ENCODE results near the gene SOD1. TPM values are rescaled to one million over a fixed set of nuclear protein-coding genes. Genes with fewer than 3 reads are reported as not detected.

SOD1 gene
- total and polyA plus RNA-seq, 2 of the 13 experiments (the other 11 are each of a cell fraction or from before 2014, with no cell fraction given), result 317 to 537 TPM

DNA sequence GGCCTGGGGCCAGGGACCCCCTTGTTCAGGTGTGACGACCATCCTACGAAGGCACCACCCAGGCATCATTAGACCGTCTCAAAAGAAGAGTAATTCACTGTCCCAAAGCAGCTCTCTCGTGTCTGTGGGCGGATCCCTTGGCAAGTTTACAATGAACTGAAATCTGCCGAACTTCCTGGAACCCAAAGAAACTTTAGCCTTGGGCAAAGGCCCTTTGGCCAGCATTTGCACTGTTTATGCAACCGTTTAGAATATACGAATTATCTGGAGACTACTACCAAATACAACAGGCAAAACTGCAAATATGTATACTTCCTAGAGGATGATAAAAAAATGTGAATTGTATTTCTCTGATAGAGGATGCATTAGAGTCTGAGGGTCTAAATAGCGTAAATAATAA lies 1.4 kb upstream of the SOD1 start:
- ChIA-PET POLR2A (no interaction called here), CTCF (ENCODE audit: low intra/inter-chr PET ratio, low total read pairs) (no interaction called here)
- in situ Hi-C loops (cut with HindIII; ENCODE audit: extremely low pct_ligation_motif_present, low pct_unique_long_range_greater_than_20kb) (no loop called here), intact Hi-C loops (cut with micrococcal nuclease; ENCODE audit: unreplicated experiment) (no loop called here)
- 30% methylated on average over 7 of the region's 9 CpGs for WGBS (ENCODE audit: low lambda C conversion rate)
- no peaks in the 10 kb centered on the region for H3K27me3 ChIP-seq (ENCODE audit: control insufficient read depth in 1 of 2, insufficient read depth in 2 of 2, low read length in 2 of 2)
- peaks cover 0 to 8% of the 10 kb centered on the region in 2 experiments; a peak in 1 of 5 replicates for H3K36me3 ChIP-seq (replicated peaks in 1 of 2; ENCODE audit: control insufficient read depth in 1 of 2, insufficient read depth in 2 of 2, low read length in 2 of 2)
- ATAC-seq (peak; percentile 21), DNase-seq (ENCODE audit: low spot score) (peak; percentile 62), FAIRE-seq (peak; percentile 79)
- peaks cover 22% of the 10 kb centered on the region for H4K20me1 ChIP-seq (ENCODE audit: insufficient read depth, low read length)
- peak overlapping the region; percentile 81 for H3K4me2 ChIP-seq (ENCODE audit: low read depth, low read length)
- peak overlapping the region; percentile 83 for H3K27ac ChIP-seq (ENCODE audit: extremely low read length, insufficient read depth, low read length)
- no peak overlapping the region for H2AFZ ChIP-seq (ENCODE audit: low read length)
- peak overlapping the region in 2 of 3 experiments; percentile 16 to 91; a peak in 1 of 6 replicates for H3K4me3 ChIP-seq (replicated peaks in 1 of 3; ENCODE audit: insufficient read depth in 1 of 3, low read depth in 2 of 3, low read length in 3 of 3)
- H3K9me3 ChIP-seq (ENCODE audit: low read length), result no peaks in the 10 kb centered on the region
- H3K4me1 ChIP-seq (ENCODE audit: insufficient read depth, low read length), result peaks cover 45% of the 10 kb centered on the region
- BruUV-seq (replicated peaks), result no TSS peak
- H3K79me2 ChIP-seq (ENCODE audit: insufficient read depth, low read length), result peaks cover 31% of the 10 kb centered on the region
- H3K9ac ChIP-seq (ENCODE audit: insufficient read depth, low read depth, low read length), result peak overlapping the region; percentile 85; the same call in 1 of the 2 replicates
- TF ChIP-seq, protein P1, sequence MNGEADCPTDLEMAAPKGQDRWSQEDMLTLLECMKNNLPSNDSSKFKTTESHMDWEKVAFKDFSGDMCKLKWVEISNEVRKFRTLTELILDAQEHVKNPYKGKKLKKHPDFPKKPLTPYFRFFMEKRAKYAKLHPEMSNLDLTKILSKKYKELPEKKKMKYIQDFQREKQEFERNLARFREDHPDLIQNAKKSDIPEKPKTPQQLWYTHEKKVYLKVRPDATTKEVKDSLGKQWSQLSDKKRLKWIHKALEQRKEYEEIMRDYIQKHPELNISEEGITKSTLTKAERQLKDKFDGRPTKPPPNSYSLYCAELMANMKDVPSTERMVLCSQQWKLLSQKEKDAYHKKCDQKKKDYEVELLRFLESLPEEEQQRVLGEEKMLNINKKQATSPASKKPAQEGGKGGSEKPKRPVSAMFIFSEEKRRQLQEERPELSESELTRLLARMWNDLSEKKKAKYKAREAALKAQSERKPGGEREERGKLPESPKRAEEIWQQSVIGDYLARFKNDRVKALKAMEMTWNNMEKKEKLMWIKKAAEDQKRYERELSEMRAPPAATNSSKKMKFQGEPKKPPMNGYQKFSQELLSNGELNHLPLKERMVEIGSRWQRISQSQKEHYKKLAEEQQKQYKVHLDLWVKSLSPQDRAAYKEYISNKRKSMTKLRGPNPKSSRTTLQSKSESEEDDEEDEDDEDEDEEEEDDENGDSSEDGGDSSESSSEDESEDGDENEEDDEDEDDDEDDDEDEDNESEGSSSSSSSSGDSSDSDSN (CRISPR knock-in tag; IDR thresholded peaks at IDR 0.05), result no peak
- 0 out of 2 replicates have a peak, but pooled peaks have one; percentile 17 for TF ChIP-seq ZNF280D (CRISPR knock-in tag; IDR thresholded peaks at IDR 0.05)
- TF ChIP-seq ZNF34 (CRISPR knock-in tag; IDR thresholded peaks at IDR 0.05; ENCODE audit: borderline replicate concordance), result no peak
- TF ChIP-seq CENPX (CRISPR knock-in tag; IDR thresholded peaks at IDR 0.05), result no peak
- TF ChIP-seq, protein P2, sequence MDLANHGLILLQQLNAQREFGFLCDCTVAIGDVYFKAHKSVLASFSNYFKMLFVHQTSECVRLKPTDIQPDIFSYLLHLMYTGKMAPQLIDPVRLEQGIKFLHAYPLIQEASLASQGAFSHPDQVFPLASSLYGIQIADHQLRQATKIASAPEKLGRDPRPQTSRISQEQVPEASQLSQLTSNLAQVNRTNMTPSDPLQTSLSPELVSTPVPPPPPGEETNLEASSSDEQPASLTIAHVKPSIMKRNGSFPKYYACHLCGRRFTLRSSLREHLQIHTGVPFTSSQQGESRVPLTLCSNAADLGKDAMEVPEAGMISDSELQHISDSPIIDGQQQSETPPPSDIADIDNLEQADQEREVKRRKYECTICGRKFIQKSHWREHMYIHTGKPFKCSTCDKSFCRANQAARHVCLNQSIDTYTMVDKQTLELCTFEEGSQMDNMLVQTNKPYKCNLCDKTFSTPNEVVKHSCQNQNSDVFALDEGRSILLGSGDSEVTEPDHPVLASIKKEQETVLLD (CRISPR knock-in tag; IDR thresholded peaks at IDR 0.05; ENCODE audit: low read depth), result no peak
- peak; percentile 64; the same call in 1 of the 2 replicates for TF ChIP-seq SP5 (CRISPR knock-in tag; IDR thresholded peaks at IDR 0.05; ENCODE audit: borderline replicate concordance, low read depth)
- TF ChIP-seq NFYC (CRISPR knock-in tag; IDR thresholded peaks at IDR 0.05), result no peak
- TF ChIP-seq ONECUT2 (CRISPR knock-in tag; IDR thresholded peaks at IDR 0.05), result 0 out of 2 replicates have a peak, but pooled peaks have one; percentile 21
- 0 out of 2 replicates have a peak, but pooled peaks have one; percentile 30 for TF ChIP-seq ZBTB43 (CRISPR knock-in tag; conservative IDR thresholded peaks at IDR 0.05)
- peak; percentile 43; the same call in 1 of the 2 replicates for TF ChIP-seq GATAD2A (CRISPR knock-in tag; IDR thresholded peaks at IDR 0.05)
- TF ChIP-seq CEBPB (IDR thresholded peaks at IDR 0.05; ENCODE audit: borderline replicate concordance, low read depth, low read length), result peak; percentile 22; the same call in 1 of the 2 replicates
- no peak for TF ChIP-seq HBP1 (CRISPR knock-in tag; IDR thresholded peaks at IDR 0.05; ENCODE audit: low read depth)
- TF ChIP-seq ZBTB42 (CRISPR knock-in tag; IDR thresholded peaks at IDR 0.05), result no peak
